SHP77 treated with DMSO at 0.1 percent for 48 hours (cell line): Measurements from ENCODE around the gene ASIC1.
"Not testable (repeated sequence)": the region's sequence is repeated elsewhere in the genome, so short reads cannot be mapped to it uniquely, and the experiment has no call there.

Experiments used
- DNase-seq: peaks from one replicate; lab custom pipeline; 2025; lab: John Stamatoyannopoulos, UW

ASIC1 gene

DNA sequence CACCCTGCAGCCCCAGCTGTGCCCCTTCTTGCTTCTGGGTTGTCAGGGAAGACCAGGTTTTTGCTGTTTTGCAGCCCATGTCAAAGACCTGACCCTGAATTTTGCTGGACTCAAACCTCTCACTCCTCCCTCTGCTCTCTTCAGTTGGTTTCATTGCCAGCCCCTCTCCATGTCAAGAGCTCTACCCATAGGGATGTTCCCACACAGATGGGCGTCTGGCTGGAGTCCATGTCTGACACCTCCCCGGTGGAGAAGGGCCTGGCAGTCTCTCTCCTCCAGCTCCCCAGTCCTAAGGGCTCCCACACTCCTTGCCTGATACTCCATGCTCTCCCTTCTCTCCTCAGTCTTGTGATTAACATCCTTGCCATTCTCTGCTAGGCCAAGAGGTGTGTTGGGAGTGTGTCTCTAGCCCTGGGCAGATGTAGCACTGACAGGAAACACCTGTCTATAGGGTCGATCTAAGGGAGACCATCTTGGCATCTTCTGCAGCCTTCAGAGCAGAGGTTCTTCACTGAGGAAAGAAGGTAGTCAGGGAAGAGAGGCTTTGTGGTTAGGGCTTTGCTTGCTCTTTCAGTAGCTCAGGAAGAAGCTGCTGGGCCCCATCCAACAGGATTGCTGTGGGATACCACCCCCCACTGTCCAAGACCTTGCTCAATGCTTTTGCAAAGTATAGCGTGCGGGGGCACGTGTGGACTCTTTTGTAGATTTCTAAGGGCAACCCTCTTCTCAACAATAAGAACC is 4.7 kb downstream of the ASIC1 start:
- no peak for DNase-seq

DNA sequence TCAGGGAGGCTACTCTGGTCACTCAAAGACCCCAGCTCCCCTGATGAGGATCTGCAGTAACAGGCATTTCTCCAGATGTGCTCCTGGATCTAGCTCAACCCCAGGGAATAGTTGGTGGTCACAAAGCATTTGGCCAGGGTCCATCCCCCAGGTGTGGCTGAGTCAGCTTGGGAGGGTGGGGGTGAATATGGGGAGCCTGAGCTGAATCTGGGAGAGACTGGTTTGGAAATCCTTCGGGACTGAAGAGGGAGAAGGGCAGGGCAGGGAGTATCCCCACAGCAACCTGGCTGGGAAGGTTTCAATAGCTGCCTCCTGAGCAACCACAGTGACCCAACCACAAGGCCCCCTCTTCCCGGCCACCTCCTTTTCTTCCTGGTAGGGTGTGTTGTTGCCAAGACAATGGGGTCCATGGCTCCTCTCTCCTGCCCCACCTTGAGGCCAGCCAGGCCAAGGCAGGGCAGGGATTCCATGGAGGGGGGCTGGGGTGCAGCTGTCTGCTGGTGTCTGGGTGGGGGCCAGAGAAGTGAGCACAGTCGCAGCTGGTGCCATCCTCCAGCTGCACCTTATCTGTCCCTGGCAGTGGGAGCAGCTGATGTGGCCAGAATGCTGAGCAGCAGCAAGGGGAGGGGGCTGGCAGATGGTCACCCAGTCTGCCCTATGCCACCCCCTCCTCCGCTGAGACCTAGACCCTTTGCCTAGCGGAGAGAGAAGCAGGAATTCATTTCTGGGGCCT is 5.5 kb downstream of the ASIC1 start:
- DNase-seq = no peak

DNA sequence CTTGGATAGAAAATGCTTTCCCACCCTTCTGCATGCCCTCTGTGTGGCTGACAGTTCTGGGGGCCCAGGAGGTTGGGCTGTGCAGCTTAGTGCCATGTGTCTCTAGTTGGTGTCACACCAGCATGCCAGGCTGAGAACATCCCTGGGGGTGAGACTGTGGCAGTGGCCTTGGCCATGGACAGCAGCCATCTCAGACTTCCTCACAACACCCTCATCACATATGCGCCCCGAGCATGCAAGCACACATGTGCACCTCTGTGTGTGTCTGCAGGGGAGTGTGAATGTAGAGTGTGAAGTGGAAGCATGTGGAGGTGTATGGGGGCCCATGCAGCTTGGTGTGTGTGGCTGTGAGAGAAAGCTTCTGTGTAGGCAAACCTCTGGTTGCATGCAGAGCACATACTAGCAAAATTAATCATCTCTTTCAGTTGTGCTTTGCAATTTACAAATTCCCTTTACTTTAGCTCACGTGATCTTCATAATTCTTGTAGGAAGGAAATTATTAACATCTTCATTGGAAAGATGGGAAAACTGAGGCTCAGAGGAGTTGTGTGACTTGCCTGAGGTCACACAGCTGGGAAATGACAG is 8.4 kb downstream of the ASIC1 start:
- DNase-seq = no peak

DNA sequence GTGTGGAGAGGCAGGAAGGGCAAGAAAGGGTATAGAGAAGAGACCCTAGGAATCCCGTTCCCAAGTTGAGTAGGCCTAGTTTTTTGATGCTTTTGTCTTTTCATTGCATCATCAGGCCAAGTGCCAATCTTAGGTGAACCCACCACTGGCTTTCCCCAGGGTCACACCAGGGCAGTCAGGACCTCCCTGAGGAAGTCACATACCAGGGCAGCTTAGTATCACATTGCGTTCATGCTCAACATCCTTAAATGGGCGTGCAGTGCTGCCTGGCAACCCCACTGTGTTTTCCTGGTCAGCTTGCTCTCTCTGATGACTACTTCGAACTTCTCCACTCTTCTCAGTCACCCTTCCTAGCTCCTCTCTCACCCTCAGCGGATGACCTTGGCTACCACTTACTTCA is 9.0 kb downstream of the ASIC1 start:
- DNase-seq = no peak

DNA sequence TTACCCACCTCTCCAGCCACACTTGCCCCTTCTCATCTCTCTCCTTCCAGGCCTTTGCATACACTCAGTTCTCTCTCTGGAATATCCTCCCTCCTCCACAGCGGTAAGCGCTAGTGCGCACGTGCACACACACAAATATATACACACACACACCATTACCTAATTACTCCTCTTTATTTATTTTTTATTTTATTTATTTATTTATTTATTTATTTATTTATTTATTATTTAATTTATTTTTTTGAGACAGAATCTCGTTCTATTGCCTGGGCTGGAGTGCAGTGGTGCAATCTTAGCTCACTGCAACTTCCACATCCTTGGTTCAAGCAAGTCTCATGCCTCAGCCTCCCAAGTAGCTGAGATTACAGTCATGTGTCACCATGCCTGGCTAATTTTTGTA is 11.7 kb downstream of the ASIC1 start:
- no peak for DNase-seq

DNA sequence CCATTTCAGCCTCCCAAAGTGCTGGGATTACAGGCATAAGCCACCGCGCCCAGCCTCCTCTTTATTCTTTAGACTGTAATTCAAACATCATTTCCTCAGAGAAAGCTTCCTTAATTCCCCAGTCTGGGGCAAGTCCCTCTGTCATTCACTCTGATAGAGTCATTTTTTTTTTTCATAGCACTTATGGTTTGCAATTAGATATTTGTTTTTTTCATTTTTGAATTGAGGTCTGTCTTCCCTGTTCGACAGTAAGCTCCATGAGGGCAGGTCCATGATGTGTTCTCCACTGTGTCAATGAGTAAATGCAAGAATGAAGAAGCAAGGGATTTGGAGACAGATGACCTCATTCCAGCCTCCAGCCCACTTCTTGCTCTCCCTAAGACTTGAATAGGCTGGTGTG is 12.1 kb downstream of the ASIC1 start:
- no peak for DNase-seq

DNA sequence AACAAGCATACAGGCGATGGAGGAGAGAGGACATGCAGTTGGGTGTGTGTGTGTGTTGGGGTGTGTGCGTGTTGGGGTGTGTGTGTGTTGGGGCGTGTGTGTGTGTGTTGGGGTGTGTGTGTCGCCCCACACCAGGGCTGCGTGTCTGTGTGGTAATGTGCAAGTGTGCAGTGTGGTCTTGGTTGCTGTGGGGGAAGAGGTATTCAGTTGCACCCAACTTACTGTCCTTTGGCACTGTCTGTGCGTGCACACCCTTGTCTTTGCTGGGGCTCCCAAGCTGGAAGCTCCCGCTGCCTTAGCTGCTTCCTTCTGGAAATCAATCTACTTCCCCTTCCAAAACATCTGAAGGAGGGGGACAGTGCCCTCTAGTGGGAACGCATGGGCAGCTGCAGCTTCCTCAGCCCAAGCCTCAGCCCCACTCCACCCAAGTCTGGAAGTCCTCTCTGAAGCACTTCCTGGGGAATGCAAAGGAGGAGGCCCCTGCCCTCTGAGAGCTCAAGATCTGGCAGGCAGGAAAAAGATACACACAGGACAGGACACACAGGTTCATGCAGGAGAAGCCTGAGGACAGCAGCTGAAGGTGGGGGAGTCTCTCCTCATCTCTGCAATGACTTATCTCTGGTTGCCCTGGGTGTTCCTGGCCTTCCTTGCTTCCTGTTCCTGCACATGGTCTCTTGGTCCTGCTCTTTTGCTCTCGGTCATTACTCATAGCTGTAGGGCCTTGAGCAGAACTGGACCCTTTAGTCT is 13.1 kb downstream of the ASIC1 start:
- peak; percentile 19 for DNase-seq

DNA sequence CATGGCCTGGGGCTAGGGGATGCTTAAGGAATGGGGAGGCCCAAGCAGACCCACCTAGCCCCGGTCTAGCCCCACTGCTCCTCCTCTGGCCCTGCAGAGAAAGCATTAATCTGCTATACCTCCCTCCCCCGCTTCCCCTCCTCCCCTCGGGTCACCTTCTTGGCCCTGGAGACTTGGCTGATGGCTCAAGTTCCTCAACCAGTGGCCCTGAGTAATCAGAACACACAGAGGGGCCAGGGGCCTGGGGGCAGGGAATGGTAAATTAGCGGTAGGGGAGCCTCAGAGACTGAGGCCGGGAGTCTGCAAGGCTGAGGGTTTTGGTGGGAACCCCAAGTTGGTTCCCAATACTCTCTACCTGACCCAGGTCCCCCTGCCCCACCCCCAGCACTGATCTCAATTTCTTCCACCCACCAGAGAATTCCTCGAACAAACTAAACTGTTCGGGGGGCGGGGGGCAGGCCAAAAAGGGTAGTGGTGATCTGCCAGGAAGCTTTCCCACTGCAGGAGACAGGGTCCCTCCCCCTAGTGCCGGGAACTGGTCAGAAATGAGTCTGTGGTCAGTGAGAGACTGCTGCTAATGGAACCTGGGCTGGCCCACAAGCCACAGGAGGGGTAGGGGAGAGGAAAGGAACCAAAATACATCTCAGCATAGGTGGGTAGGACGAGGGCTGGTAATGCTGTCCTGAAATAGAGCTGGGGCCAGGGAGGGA is 15.0 kb downstream of the ASIC1 start:
- DNase-seq = no peak

DNA sequence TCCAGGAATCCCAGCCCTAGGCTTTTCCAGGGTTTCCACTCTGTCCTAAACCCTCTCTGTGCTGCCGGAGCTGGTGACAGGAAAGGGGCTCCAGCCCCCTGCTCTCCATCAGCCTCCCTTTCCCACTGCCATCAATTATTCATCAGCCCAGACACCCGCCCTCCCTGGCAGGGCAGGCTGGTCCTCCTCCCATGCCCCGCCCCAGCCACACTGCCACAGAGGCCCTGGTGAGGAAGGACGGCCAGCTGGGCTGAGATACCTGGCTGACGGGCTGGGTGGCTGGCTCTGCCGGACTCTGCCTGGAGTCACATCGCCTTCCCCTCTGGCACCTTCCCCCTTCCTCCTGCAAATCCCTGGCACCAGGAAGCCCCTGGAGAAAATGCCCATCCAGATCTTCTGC is 15.8 kb downstream of the ASIC1 start:
- DNase-seq = no peak

DNA sequence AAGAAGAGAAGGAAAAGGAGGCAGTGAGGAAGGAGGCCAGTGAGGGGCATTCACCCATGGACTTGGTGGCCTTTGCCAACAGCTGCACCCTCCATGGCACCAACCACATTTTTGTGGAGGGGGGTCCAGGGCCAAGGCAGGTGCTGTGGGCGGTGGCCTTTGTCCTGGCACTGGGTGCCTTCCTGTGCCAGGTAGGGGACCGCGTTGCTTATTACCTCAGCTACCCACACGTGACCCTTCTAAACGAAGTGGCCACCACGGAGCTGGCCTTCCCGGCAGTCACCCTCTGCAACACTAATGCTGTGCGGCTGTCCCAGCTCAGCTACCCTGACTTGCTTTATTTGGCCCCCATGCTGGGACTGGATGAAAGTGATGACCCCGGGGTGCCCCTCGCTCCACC is 16.3 kb downstream of the ASIC1 start:
- DNase-seq = no peak

DNA sequence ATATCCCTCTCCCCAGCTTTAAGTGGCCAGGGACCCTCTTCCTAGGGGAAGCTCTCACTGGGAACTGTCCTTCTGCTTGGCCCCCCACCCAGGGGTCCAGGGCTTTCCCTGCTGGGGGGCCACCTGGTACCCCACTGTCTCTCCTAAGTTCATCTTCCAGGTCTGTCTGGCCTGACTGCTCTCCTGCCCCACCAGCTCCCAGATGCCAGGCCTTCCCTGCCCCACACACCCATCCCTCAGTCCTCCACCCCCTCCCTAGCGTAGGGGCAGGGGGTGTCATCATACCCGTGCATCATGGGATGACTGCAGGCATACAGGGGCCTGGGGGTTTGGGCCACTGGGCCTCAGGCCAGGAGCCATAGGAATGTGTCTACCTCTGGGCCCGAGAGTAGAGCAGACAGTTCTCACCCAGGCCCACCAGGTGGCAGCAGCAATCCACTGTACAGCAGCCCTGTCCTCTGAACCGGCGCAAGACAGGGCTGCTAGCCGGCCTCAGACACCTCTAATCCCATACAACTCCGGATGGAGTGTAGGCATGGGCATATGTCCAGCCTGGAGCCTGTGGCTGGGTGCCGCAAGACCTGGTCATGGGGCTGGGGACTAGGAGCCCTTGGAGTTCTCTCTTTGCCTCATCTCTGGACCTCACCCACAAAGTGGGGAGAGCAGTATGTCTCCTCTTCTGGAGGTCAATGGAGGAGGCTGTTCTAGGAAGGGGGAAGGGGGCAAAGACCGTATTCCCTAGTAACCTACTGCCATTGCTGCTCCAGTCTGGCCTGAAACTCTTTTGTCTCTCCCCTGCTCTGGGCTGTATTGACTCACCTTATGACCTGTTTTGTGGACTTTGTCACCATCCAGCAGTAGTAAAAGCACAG is 17.8 kb downstream of the ASIC1 start:
- DNase-seq = peak; percentile 37

DNA sequence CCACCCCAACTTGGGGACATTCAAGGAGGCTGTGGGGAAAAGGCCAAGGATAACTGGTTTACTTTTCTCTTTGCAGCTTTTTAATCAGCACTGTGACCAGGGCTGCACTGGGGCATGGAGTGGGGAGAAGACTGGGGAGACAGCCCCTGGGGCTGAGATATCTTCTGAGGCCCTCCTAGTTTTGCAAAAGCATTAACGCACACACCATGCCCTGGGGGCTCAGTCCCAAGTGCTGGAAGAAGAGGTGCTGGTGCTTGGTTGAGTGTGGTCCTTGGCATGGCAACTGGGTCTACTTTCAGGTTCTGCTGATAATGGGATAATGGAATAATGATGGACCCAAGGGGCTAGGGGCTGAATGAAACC is 18.4 kb downstream of the ASIC1 start:
- DNase-seq = no peak

DNA sequence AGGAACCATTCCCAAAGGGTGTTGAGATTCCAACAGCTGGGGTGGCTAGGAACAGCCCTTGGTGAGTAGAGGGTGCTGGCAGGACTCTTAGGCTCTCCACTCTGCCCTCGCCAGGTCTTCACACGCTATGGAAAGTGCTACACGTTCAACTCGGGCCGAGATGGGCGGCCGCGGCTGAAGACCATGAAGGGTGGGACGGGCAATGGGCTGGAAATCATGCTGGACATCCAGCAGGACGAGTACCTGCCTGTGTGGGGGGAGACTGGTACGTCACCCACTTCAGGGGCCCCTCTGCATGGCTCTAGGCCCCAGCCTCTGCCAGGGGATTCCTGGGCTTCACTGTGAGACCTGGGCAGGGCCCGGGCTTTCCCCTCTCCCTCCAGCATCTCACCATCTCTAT is 19.7 kb downstream of the ASIC1 start:
- DNase-seq = no peak

DNA sequence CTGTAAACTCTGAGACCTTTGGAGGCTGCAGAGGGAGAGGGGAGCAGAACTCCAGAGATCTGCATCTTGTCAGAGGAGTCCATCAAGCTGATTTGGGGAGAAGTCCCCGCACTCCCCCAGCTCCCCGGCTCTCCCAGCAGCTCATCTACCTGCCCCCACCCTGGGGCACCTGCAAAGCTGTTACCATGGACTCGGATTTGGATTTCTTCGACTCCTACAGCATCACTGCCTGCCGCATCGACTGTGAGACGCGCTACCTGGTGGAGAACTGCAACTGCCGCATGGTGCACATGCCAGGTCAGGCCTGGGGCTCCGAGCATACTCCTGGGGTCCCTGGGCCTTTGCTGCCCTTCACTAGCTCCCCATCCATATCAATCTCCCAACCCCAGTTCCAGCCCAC is 20.9 kb downstream of the ASIC1 start:
- DNase-seq = no peak

DNA sequence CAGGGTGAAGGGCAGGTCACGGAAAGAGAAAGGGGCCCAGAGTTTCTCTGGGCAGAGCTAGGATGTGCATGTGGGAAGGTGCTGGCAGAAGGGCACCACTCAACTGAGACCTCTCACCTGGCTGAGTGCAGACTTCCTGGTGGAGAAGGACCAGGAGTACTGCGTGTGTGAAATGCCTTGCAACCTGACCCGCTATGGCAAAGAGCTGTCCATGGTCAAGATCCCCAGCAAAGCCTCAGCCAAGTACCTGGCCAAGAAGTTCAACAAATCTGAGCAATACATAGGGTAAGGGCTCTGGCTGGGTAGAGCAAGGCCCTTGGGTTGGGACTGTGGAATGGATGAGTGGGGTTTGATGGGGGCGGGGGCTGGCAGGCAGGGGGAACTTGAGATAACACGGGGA is 22.4 kb downstream of the ASIC1 start:
- no peak for DNase-seq

DNA sequence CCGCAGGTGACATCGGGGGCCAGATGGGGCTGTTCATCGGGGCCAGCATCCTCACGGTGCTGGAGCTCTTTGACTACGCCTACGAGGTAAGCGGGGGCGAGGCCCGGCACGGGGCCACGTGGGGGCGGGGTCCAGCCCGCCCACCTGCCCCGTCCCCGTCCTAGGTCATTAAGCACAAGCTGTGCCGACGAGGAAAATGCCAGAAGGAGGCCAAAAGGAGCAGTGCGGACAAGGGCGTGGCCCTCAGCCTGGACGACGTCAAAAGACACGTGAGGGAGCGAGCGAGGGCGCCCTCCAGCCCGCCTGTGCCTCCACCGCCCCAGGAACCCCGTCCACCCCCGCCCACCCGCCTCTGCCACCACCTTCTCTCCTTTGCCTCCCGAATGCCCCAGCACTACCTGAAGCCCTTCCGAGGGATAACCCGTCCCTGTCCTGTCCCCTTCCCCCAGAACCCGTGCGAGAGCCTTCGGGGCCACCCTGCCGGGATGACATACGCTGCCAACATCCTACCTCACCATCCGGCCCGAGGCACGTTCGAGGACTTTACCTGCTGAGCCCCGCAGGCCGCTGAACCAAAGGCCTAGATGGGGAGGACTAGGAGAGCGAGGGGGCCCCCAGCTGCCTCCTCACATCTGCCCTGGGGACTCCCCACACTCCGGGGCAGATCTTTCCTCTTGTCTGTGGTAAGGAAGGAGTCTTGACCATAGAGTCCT is 23.9 kb downstream of the ASIC1 start:
- DNase-seq = no peak

DNA sequence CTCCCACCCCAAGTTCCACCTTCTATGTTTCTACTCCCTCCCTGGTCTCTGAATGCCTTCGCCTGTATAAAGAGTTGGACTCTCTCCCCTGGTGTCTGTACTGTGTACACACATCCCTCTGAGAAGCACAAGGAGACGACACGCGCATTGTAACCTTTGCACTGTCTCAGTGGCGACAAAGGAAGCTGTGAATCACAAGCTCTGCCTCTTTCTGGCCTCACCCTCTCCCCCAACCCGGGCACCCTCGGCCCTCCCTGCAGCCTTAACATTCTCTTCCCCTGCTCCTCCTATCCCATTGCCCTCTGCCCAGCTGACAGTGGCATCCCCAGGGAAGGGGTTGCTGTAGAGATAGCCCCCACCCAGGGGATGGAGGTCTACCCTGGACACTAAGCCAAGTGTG is 25.2 kb downstream of the ASIC1 start:
- no peak for DNase-seq

DNA sequence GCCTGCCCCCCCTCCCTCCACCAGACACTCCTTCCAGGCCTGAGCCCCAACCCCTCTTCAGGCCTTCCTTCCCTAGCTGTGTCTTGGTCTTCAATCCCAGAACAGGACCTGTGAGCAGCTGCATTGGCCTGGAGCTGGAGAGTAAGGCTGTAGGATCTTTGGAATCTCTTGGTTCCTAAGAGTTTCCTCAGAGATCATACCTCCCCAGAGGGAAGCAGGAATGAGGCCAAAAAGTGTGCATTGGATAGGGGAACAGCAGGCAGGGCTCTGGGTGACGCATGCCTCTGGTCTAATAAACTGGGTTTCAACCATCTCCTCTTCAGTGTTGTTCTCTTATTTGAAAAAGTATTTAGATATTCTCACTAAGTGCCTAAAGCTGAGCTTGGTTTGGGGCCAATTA is 25.9 kb downstream of the ASIC1 start:
- DNase-seq = no peak

DNA sequence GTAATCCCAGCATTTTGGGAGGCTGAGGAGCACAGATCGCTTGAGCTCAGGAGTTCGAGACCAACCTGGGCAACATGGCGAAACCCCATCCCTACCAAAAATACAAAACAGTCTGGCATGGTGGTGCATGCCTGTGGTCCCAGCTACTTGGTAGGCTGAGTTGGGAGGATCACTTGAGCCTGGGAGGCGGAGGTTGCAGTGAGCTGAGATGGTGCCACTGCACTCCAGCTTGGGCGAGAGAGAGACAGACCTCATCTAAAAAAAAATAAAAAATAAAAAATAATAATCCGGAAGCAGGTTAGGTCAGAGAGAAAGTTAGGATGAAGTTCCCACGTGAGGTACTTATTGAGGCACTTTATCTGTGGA is 27.0 kb downstream of the ASIC1 start:
- not testable (repeated sequence) for DNase-seq

DNA sequence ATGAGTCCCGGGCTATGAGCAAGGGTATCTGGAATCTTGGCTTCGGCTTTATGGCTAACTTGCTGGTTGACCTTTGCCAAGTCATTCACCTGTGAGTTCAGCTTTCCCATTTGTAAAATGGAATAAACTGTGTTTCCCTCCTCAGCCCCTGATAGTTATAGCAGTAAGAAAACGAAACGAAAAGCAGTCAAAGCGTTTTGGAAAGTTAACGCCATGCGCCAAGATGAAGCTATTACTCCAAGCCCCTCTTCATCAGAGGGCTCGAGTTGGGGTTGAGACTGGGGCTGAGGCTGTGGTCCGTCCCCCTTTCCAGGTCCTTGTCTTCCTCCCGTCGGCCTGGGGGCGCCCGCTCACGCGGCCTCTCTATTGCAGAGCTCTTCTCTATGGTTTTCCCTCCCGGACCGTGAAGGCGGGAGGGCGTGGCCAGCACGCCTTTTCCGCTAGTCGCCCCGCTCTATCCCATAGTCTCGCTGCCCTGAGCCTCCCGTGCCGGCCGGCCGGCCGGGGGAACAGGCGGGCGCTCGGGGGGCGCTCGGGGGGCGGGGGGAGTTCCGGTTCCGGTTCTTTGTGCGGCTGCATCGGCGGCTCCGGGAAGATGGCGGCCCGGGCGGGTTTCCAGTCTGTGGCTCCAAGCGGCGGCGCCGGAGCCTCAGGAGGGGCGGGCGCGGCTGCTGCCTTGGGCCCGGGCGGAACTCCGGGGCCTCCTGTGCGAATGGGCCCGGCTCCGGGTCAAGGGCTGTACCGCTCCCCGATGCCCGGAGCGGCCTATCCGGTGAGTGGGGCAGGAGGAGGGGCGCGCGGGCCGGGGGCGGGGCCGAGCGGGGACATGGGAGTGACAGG is 27.6 kb downstream of the ASIC1 start, which contains the start of gene SMARCD1:
Gene SMARCD1 (plus strand): TSS at position 568 of the 840 bp plus-strand sequence. CDS start 28 bp downstream, at position 596.
- peak; percentile 93 for DNase-seq
